H1 (cell line): ENCODE measurements around the gene VPS18. TPM values are rescaled to one million over a fixed set of nuclear protein-coding genes. Genes with fewer than 3 reads are reported as not detected.

Experiments
- CTCF ChIA-PET: fragments of 300-600 bp; sonication (Branson Sonifier 250); formaldehyde crosslinking; loops from one replicate; lab custom pipeline; 2021; ENCODE audit not compliant: partially characterized antibody; lab: Charles Lee
- POLR2A ChIA-PET: fragments of 300-600 bp; sonication (Branson Sonifier 250); formaldehyde crosslinking; loops from one replicate; lab custom pipeline; 2021; ENCODE audit warnings: inconsistent platforms; ENCODE audit not compliant: partially characterized antibody; lab: Charles Lee
- DNase-seq, 2 experiments: peaks; one replicate each; pipeline versions ENCODE4 v3.0.0 to v3.0.0-alpha.2; 2010 to 2022; ENCODE audit warnings: low spot score in 2 of 2, low read depth in 1 of 2, mixed read lengths in 1 of 2
- FAIRE-seq: peaks from 2 replicates; lab custom pipeline; 2011; peaks lifted over from hg19 to GRCh38; lab: Jason Lieb, UNC
- H2AFZ ChIP-seq: 2 replicates; pipeline ENCODE4 v1.8.1; 2012; ENCODE audit warnings: low read length, inconsistent platforms
- H2AK5ac ChIP-seq: 2 replicates; pipeline ENCODE4 v1.6.1; 2013; ENCODE audit warnings: low read depth, low read length
- H2BK120ac ChIP-seq: replicated peaks from 2 replicates; pipeline ENCODE3; 2013; ENCODE audit warnings: low read depth, low read length, inconsistent platforms
- H2BK12ac ChIP-seq: 2 replicates; pipeline ENCODE4 v1.6.1; 2013; ENCODE audit warnings: low read depth, low read length
- H2BK15ac ChIP-seq: 2 replicates; pipeline ENCODE4 v1.6.1; 2013; ENCODE audit warnings: low read length
- H2BK20ac ChIP-seq: 2 replicates; pipeline ENCODE4 v1.6.1; 2013; ENCODE audit warnings: low read length
- H2BK5ac ChIP-seq: 2 replicates; pipeline ENCODE4 v1.6.1; 2013; ENCODE audit warnings: low read depth, low read length
- H3K14ac ChIP-seq: 2 replicates; pipeline ENCODE4 v1.6.1; 2013; ENCODE audit warnings: inconsistent platforms; ENCODE audit not compliant: insufficient read length
- H3K18ac ChIP-seq: 2 replicates; pipeline ENCODE4 v1.6.1; 2013; ENCODE audit warnings: low read length; ENCODE audit errors: extremely low read depth
- H3K23ac ChIP-seq: 2 replicates; pipeline ENCODE4 v1.6.1; 2013; ENCODE audit warnings: inconsistent platforms; ENCODE audit not compliant: insufficient read length
- H3K23me2 ChIP-seq: 2 replicates; pipeline ENCODE4 v1.6.1; 2013; ENCODE audit warnings: low read depth, low read length
- H3K27ac ChIP-seq: 2 replicates; pipeline ENCODE4 v1.6.1; 2011; ENCODE audit warnings: low read depth, low read length, inconsistent platforms
- H3K27me3 ChIP-seq, 4 experiments: replicated peaks in 1 of 4; 1 replicate in 1 of 4; 2 replicates in 3 of 4; pipeline versions ENCODE4 v1.6.1 to v1.8.1; 2011 to 2013; ENCODE audit warnings: low read length in 3 of 4, mild to moderate bottlenecking in 3 of 4, inconsistent platforms in 2 of 4, mixed read lengths in 2 of 4, moderate library complexity in 1 of 4; ENCODE audit not compliant: control insufficient read depth in 3 of 4, insufficient read depth in 3 of 4; ENCODE audit errors: extremely low read depth in 1 of 4
- H3K36me3 ChIP-seq, 4 experiments: 2 replicates each; pipeline versions ENCODE4 v1.6.1 to v1.8.1; 2011 to 2013; ENCODE audit warnings: mild to moderate bottlenecking in 4 of 4, low read length in 3 of 4, moderate library complexity in 2 of 4, control low read depth in 1 of 4, inconsistent platforms in 1 of 4; ENCODE audit not compliant: insufficient read depth in 4 of 4, control insufficient read depth in 2 of 4
- H3K4ac ChIP-seq: replicated peaks from 2 replicates; pipeline ENCODE3; 2013; ENCODE audit warnings: low read length, low read depth, mixed read lengths, inconsistent platforms; ENCODE audit not compliant: insufficient read length
- H3K4me1 ChIP-seq, 4 experiments: replicated peaks in 1 of 4; 1 replicate in 1 of 4; 2 replicates in 3 of 4; pipeline versions ENCODE4 v1.6.1 to v1.8.1; 2011 to 2013; ENCODE audit warnings: low read length in 3 of 4, inconsistent platforms in 2 of 4, mixed read lengths in 1 of 4; ENCODE audit not compliant: insufficient read depth in 4 of 4, control insufficient read depth in 3 of 4
- H3K4me2 ChIP-seq, 2 experiments: 2 replicates each; pipeline versions ENCODE4 v1.6.1 to v1.8.1; 2011 to 2013; ENCODE audit warnings: low read depth in 2 of 2, low read length in 2 of 2, control low read depth in 1 of 2, inconsistent platforms in 1 of 2, mild to moderate bottlenecking in 1 of 2; ENCODE audit not compliant: insufficient read depth in 1 of 2
- H3K4me3 ChIP-seq, 4 experiments: fragments of 200-600, 300-600 bp in 1 of 4; sonication (generic), shearing (Covaris generic), sonication (Bioruptor Twin) in 1 of 4; 2 replicates each; pipeline versions ENCODE4 v1.5.1 to v1.8.1; 2011 to 2016; ENCODE audit warnings: low read length in 4 of 4, low read depth in 3 of 4, control low read depth in 2 of 4, inconsistent platforms in 2 of 4, mild to moderate bottlenecking in 2 of 4, mixed read lengths in 1 of 4, moderate library complexity in 1 of 4; ENCODE audit not compliant: insufficient read depth in 2 of 4; ENCODE audit errors: extremely low read depth in 1 of 4
- H3K56ac ChIP-seq: replicated peaks from 2 replicates; pipeline ENCODE3; 2013; ENCODE audit warnings: low read depth, mild to moderate bottlenecking, mixed read lengths, low read length, inconsistent platforms; ENCODE audit not compliant: insufficient read length
- H3K79me1 ChIP-seq: 2 replicates; pipeline ENCODE4 v1.6.1; 2013; ENCODE audit warnings: low read depth, low read length, control low read depth
- H3K79me2 ChIP-seq, 2 experiments: 2 replicates each; pipeline versions ENCODE4 v1.6.1 to v1.8.1; 2012 to 2013; ENCODE audit warnings: low read length in 2 of 2, mild to moderate bottlenecking in 2 of 2, inconsistent platforms in 1 of 2; ENCODE audit not compliant: insufficient read depth in 2 of 2, control insufficient read depth in 1 of 2
- H3K9ac ChIP-seq, 4 experiments: replicated peaks in 1 of 4; 1 replicate in 1 of 4; 2 replicates in 3 of 4; pipeline versions ENCODE4 v1.6.1 to v1.8.1; 2011 to 2013; ENCODE audit warnings: low read depth in 3 of 4, low read length in 3 of 4, control low read depth in 2 of 4, mild to moderate bottlenecking in 2 of 4, moderate library complexity in 2 of 4, inconsistent platforms in 1 of 4; ENCODE audit errors: extremely low read depth in 1 of 4
- H3K9me3 ChIP-seq, 2 experiments: 2 replicates each; pipeline versions ENCODE4 v1.6.1 to v1.8.1; 2012 to 2013; ENCODE audit warnings: mild to moderate bottlenecking in 2 of 2, moderate library complexity in 2 of 2, control low read depth in 1 of 2, inconsistent platforms in 1 of 2, low read depth in 1 of 2, low read length in 1 of 2, mixed read lengths in 1 of 2; ENCODE audit not compliant: insufficient read depth in 2 of 2
- H4K20me1 ChIP-seq, 2 experiments: replicated peaks in 1 of 2; 2 replicates each; pipeline versions ENCODE3 to v1.8.1; 2011 to 2013; ENCODE audit warnings: inconsistent platforms in 2 of 2, low read length in 2 of 2, mild to moderate bottlenecking in 1 of 2; ENCODE audit not compliant: insufficient read depth in 2 of 2, control insufficient read depth in 1 of 2
- H4K5ac ChIP-seq: 2 replicates; pipeline ENCODE4 v1.6.1; 2013; ENCODE audit warnings: low read length, low read depth, mixed read lengths, inconsistent platforms; ENCODE audit not compliant: insufficient read length
- H4K8ac ChIP-seq: 2 replicates; pipeline ENCODE4 v1.8.0; 2013; ENCODE audit warnings: mild to moderate bottlenecking, moderate library complexity, low read length, inconsistent platforms; ENCODE audit not compliant: insufficient read depth; ENCODE audit errors: extremely low read depth
- H4K91ac ChIP-seq: replicated peaks from 2 replicates; pipeline ENCODE3; 2013; ENCODE audit warnings: low read length, mixed read lengths, inconsistent platforms; ENCODE audit not compliant: insufficient read length
- ASH2L ChIP-seq: fragments of 200-600, 300-600 bp; sonication (generic); IDR thresholded peaks from one replicate; pipeline ENCODE4 v1.7.1; 2017; ENCODE audit warnings: low read length
- CHD2 ChIP-seq: IDR thresholded peaks from 2 replicates; pipeline ENCODE4 v1.6.1; 2012; ENCODE audit warnings: low read length, improper control_type of control experiment
- CREB1 ChIP-seq: IDR thresholded peaks from 2 replicates; pipeline ENCODE4 v1.6.1; 2012; ENCODE audit warnings: inconsistent platforms
- CTBP2 ChIP-seq: IDR thresholded peaks from 2 replicates; pipeline ENCODE4 v1.7.0; 2011; ENCODE audit warnings: borderline replicate concordance, mild to moderate bottlenecking, moderate library complexity, mixed read lengths, low read length; ENCODE audit not compliant: insufficient read depth, insufficient read length
- EP300 ChIP-seq, 2 experiments: IDR thresholded peaks; 1 replicate in 1 of 2; 2 replicates in 1 of 2; pipeline ENCODE4 v1.6.1; 2011 to 2012; ENCODE audit warnings: low read depth in 2 of 2, low read length in 2 of 2, mild to moderate bottlenecking in 2 of 2, borderline replicate concordance in 1 of 2, inconsistent platforms in 1 of 2, moderate library complexity in 1 of 2
- EZH2 ChIP-seq: fragments of 200-600 bp; sonication (generic); IDR thresholded peaks from 2 replicates; pipeline ENCODE4 v1.7.1; 2012; ENCODE audit warnings: low read depth, mild to moderate bottlenecking, moderate library complexity, low read length, inconsistent platforms; ENCODE audit not compliant: severe bottlenecking
- JUND ChIP-seq: IDR thresholded peaks from 2 replicates; pipeline ENCODE4 v1.6.1; 2011; ENCODE audit warnings: mild to moderate bottlenecking, improper control_type of control experiment, low read length
- USF2 ChIP-seq: IDR thresholded peaks from 2 replicates; pipeline ENCODE4 v1.6.1; 2011; ENCODE audit warnings: low read length, improper control_type of control experiment
- WGBS, 2 experiments: shearing (Covaris generic) in 1 of 2; methylation state at CpG; one replicate each; pipeline versions ENCODE4 v1.1.6 to v1.1.7; 2013 to 2015; ENCODE audit warnings: low lambda C conversion rate in 2 of 2, mixed read lengths in 2 of 2, inconsistent platforms in 1 of 2, low coverage in 1 of 2, missing lambda C conversion rate in 1 of 2; ENCODE audit not compliant: insufficient replicate concordance in 2 of 2, insufficient coverage in 1 of 2, insufficient read length in 1 of 2; ENCODE audit errors: extremely low coverage in 1 of 2, missing lambda C conversion rate in 1 of 2; 5-methylcytosine and 5-hydroxymethylcytosine counted together
- polyA plus RNA-seq, 7 experiments: library from polyadenylated mRNA; depleted of rRNA in 3 of 7; stranded (reverse) in 5 of 7; unstranded in 2 of 7; fragments of >200 nt in 5 of 7; fragments of 200-250 nt in 2 of 7; gene quantifications; 1 replicate in 5 of 7; 2 replicates in 1 of 7; 4 replicates in 1 of 7; pipeline versions ENCODE4 v1.2.1 to v1.2.3, GENCODE V29; 2011 to 2013; ENCODE audit warnings: missing spikeins in 2 of 7, mixed read lengths in 2 of 7
- total RNA-seq: library from RNA; stranded (reverse); fragmentation: NEBNext Ultra II Directional; extraction: Animal tissue kit (Norgen Biotek cat#: 25700); gene quantifications from 2 replicates; pipeline ENCODE4 v1.2.1, GENCODE V29; 2021
- TF ChIP-seq, protein P1 (sequence below): IDR thresholded peaks from 2 replicates; pipeline ENCODE4 v1.6.1; 2012; ENCODE audit warnings: inconsistent platforms

Gene VPS18
- total and polyA plus RNA-seq, 2 of the 8 experiments (the other 6 are each of a cell fraction or from before 2014, with no cell fraction given): 28.9 to 32.7 TPM

- H2AK5ac ChIP-seq: no peak overlapping the region
- no peak overlapping the region for H3K4me3 ChIP-seq
- H4K91ac ChIP-seq: no peak overlapping the region
- no peak overlapping the region for H3K4me2 ChIP-seq
- no peak overlapping the region for H4K8ac ChIP-seq
- H3K9me3 ChIP-seq: no peaks in the 10 kb centered on the region
- no peak for FAIRE-seq
- H4K5ac ChIP-seq: no peak overlapping the region
- H3K36me3 ChIP-seq: no peaks in the 10 kb centered on the region
- POLR2A ChIA-PET: interaction anchor here (0.6 to 2.6 kb wide), 4 partner anchors 8 to 30 kb away, joined by 3 to 12 read pairs (median 3); partner anchors contain the start of gene VPS18
- no peak overlapping the region for H2BK12ac ChIP-seq
- H3K56ac ChIP-seq: no peak overlapping the region
- no peak overlapping the region for H3K9ac ChIP-seq
- no peak overlapping the region for H3K23ac ChIP-seq
- no peak overlapping the region for H3K27ac ChIP-seq
- no peaks in the 10 kb centered on the region for H3K79me1 ChIP-seq
- no peak for DNase-seq
- no peaks in the 10 kb centered on the region for H3K23me2 ChIP-seq
- no peak overlapping the region for H3K18ac ChIP-seq
- CTCF ChIA-PET: interaction anchor here (0.6 to 10.9 kb wide), 3 partner anchors 8 to 570 kb away, joined by 3 to 63 read pairs (median 3); partner anchors contain the start of gene VPS18
- no peak overlapping the region for H2BK5ac ChIP-seq
- no peak overlapping the region for H2BK15ac ChIP-seq
- H2AFZ ChIP-seq: no peak overlapping the region
- no peaks in the 10 kb centered on the region for H3K27me3 ChIP-seq
- H2BK120ac ChIP-seq: no peak overlapping the region
- no peaks in the 10 kb centered on the region for H3K4me1 ChIP-seq
- H4K20me1 ChIP-seq: no peaks in the 10 kb centered on the region
- no peak overlapping the region for H2BK20ac ChIP-seq
- 72% methylated on average over 1 of the region's 1 CpG; no CpG with 5 or more reads in 1 of the 2 experiments for WGBS, 2 experiments
- no peaks in the 10 kb centered on the region for H3K79me2 ChIP-seq
- H3K14ac ChIP-seq: no peak overlapping the region
- H3K4ac ChIP-seq: no peak overlapping the region
- TF ChIP-seq CTBP2 (no peak), CREB1 (no peak), ASH2L (no peak), EZH2 (no peak), USF2 (no peak), EP300 (IDR thresholded peaks at IDR 0.05; ENCODE audit: borderline replicate concordance in 1 of 2, low read depth in 2 of 2, low read length in 2 of 2) (no peak), JUND (no peak), CHD2 (no peak)
- TF ChIP-seq, protein P1, sequence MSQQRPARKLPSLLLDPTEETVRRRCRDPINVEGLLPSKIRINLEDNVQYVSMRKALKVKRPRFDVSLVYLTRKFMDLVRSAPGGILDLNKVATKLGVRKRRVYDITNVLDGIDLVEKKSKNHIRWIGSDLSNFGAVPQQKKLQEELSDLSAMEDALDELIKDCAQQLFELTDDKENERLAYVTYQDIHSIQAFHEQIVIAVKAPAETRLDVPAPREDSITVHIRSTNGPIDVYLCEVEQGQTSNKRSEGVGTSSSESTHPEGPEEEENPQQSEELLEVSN: no peak
Observed at GRCh38 chr15:40886586-40886985, 7.7 kb upstream of the VPS18 start.
